Measurements from ENCODE around the gene PKHD1. TPM values are rescaled to one million over a fixed set of nuclear protein-coding genes. Genes with fewer than 3 reads are reported as not detected.

Gene PKHD1
- total RNA-seq (2014; rRNA removed; shearing (Covaris generic)) = 0.14 and 0.15 TPM in 2 replicates

GRCh38 chr6:52087498-52087999 is at the start of gene PKHD1:
PKHD1 (minus strand) TSS chr6:52087613; CDS start chr6:52084933, 2,680 bp downstream.
- DNase-seq = peak; percentile 51
- Histone ChIP-seq H3K4me3 (ENCODE audit: insufficient read depth, low read depth, low read length) (no peak within 1 kb of the TSS), H3K27me3 (ENCODE audit: control insufficient read depth, insufficient read depth, low read length) (no peaks in the 10 kb centered on the region), H3K36me3 (replicated peaks; ENCODE audit: control insufficient read depth, insufficient read depth, low read length) (no peaks in the 10 kb centered on the region)

GRCh38 chr6:52136934-52137467 is 49.6 kb upstream of the PKHD1 start:
- no peak overlapping the region for H3K4me3 ChIP-seq (ENCODE audit: insufficient read depth, low read depth, low read length)
- DNase-seq = no peak
- no peaks in the 10 kb centered on the region for H3K36me3 ChIP-seq (replicated peaks; ENCODE audit: control insufficient read depth, insufficient read depth, low read length)
- no peaks in the 10 kb centered on the region for H3K27me3 ChIP-seq (ENCODE audit: control insufficient read depth, insufficient read depth, low read length)

- H3K4me3 ChIP-seq (ENCODE audit: insufficient read depth, low read depth, low read length) = no peak overlapping the region
- H3K27me3 ChIP-seq (ENCODE audit: control insufficient read depth, insufficient read depth, low read length) = no peaks in the 10 kb centered on the region
- no peaks in the 10 kb centered on the region for H3K36me3 ChIP-seq (replicated peaks; ENCODE audit: control insufficient read depth, insufficient read depth, low read length)
- DNase-seq = no peak
Observed at GRCh38 chr6:52136055-52136454, 48.6 kb upstream of the PKHD1 start.

GRCh38 chr6:52135217-52135616 is 47.8 kb upstream of the PKHD1 start:
- no peak for DNase-seq
- Histone ChIP-seq H3K27me3 (ENCODE audit: control insufficient read depth, insufficient read depth, low read length) (no peaks in the 10 kb centered on the region), H3K36me3 (replicated peaks; ENCODE audit: control insufficient read depth, insufficient read depth, low read length) (no peaks in the 10 kb centered on the region), H3K4me3 (ENCODE audit: insufficient read depth, low read depth, low read length) (no peak overlapping the region)

- no peak overlapping the region for H3K4me3 ChIP-seq (ENCODE audit: insufficient read depth, low read depth, low read length)
- DNase-seq = no peak
- no peaks in the 10 kb centered on the region for H3K27me3 ChIP-seq (ENCODE audit: control insufficient read depth, insufficient read depth, low read length)
- H3K36me3 ChIP-seq (replicated peaks; ENCODE audit: control insufficient read depth, insufficient read depth, low read length) = no peaks in the 10 kb centered on the region
Observed at GRCh38 chr6:52134011-52134410, 46.6 kb upstream of the PKHD1 start.

- DNase-seq = no peak
- no peak overlapping the region for H3K4me3 ChIP-seq (ENCODE audit: insufficient read depth, low read depth, low read length)
- H3K36me3 ChIP-seq (replicated peaks; ENCODE audit: control insufficient read depth, insufficient read depth, low read length) = no peaks in the 10 kb centered on the region
- H3K27me3 ChIP-seq (ENCODE audit: control insufficient read depth, insufficient read depth, low read length) = no peaks in the 10 kb centered on the region
Observed at GRCh38 chr6:52133324-52133723, 45.9 kb upstream of the PKHD1 start.

- no peaks in the 10 kb centered on the region for H3K27me3 ChIP-seq (ENCODE audit: control insufficient read depth, insufficient read depth, low read length)
Observed at GRCh38 chr6:52132292-52132691, 44.9 kb upstream of the PKHD1 start.

GRCh38 chr6:52130440-52130839 is 43.0 kb upstream of the PKHD1 start:
- no peak for DNase-seq
- Histone ChIP-seq H3K27me3 (ENCODE audit: control insufficient read depth, insufficient read depth, low read length) (no peaks in the 10 kb centered on the region), H3K4me3 (ENCODE audit: insufficient read depth, low read depth, low read length) (no peak overlapping the region), H3K36me3 (replicated peaks; ENCODE audit: control insufficient read depth, insufficient read depth, low read length) (no peaks in the 10 kb centered on the region)

More at GRCh38 chr6:52132292-52132691, 44.9 kb upstream of the PKHD1 start:
- no peak for DNase-seq
- Histone ChIP-seq H3K4me3 (ENCODE audit: insufficient read depth, low read depth, low read length) (no peak overlapping the region), H3K36me3 (replicated peaks; ENCODE audit: control insufficient read depth, insufficient read depth, low read length) (no peaks in the 10 kb centered on the region)

GRCh38 chr6:52127957-52128356 is 40.5 kb upstream of the PKHD1 start:
- H3K4me3 ChIP-seq (ENCODE audit: insufficient read depth, low read depth, low read length) = no peak overlapping the region
- H3K36me3 ChIP-seq (replicated peaks; ENCODE audit: control insufficient read depth, insufficient read depth, low read length) = no peaks in the 10 kb centered on the region
- DNase-seq = no peak
- no peaks in the 10 kb centered on the region for H3K27me3 ChIP-seq (ENCODE audit: control insufficient read depth, insufficient read depth, low read length)

- no peaks in the 10 kb centered on the region for H3K36me3 ChIP-seq (replicated peaks; ENCODE audit: control insufficient read depth, insufficient read depth, low read length)
- DNase-seq = no peak
- H3K27me3 ChIP-seq (ENCODE audit: control insufficient read depth, insufficient read depth, low read length) = no peaks in the 10 kb centered on the region
- no peak overlapping the region for H3K4me3 ChIP-seq (ENCODE audit: insufficient read depth, low read depth, low read length)
Observed at GRCh38 chr6:52126231-52126630, 38.8 kb upstream of the PKHD1 start.

- Histone ChIP-seq H3K27me3 (ENCODE audit: control insufficient read depth, insufficient read depth, low read length) (no peaks in the 10 kb centered on the region), H3K4me3 (ENCODE audit: insufficient read depth, low read depth, low read length) (no peak overlapping the region), H3K36me3 (replicated peaks; ENCODE audit: control insufficient read depth, insufficient read depth, low read length) (no peaks in the 10 kb centered on the region)
- DNase-seq = no peak
Observed at GRCh38 chr6:52125572-52125971, 38.2 kb upstream of the PKHD1 start.

GRCh38 chr6:52125139-52125538 is 37.7 kb upstream of the PKHD1 start:
- Histone ChIP-seq H3K4me3 (ENCODE audit: insufficient read depth, low read depth, low read length) (no peak overlapping the region), H3K36me3 (replicated peaks; ENCODE audit: control insufficient read depth, insufficient read depth, low read length) (no peaks in the 10 kb centered on the region), H3K27me3 (ENCODE audit: control insufficient read depth, insufficient read depth, low read length) (no peaks in the 10 kb centered on the region)
- DNase-seq = no peak

- H3K4me3 ChIP-seq (ENCODE audit: insufficient read depth, low read depth, low read length) = no peak overlapping the region
- no peaks in the 10 kb centered on the region for H3K36me3 ChIP-seq (replicated peaks; ENCODE audit: control insufficient read depth, insufficient read depth, low read length)
- no peaks in the 10 kb centered on the region for H3K27me3 ChIP-seq (ENCODE audit: control insufficient read depth, insufficient read depth, low read length)
- DNase-seq = no peak
Observed at GRCh38 chr6:52124126-52125121, 37.0 kb upstream of the PKHD1 start.

GRCh38 chr6:52123251-52123650 is 35.8 kb upstream of the PKHD1 start:
- Histone ChIP-seq H3K36me3 (replicated peaks; ENCODE audit: control insufficient read depth, insufficient read depth, low read length) (no peaks in the 10 kb centered on the region), H3K4me3 (ENCODE audit: insufficient read depth, low read depth, low read length) (no peak overlapping the region), H3K27me3 (ENCODE audit: control insufficient read depth, insufficient read depth, low read length) (no peaks in the 10 kb centered on the region)
- no peak for DNase-seq

GRCh38 chr6:52117352-52117751 is 29.9 kb upstream of the PKHD1 start:
- H3K36me3 ChIP-seq (replicated peaks; ENCODE audit: control insufficient read depth, insufficient read depth, low read length) = no peaks in the 10 kb centered on the region
- H3K4me3 ChIP-seq (ENCODE audit: insufficient read depth, low read depth, low read length) = no peak overlapping the region
- DNase-seq = no peak
- no peaks in the 10 kb centered on the region for H3K27me3 ChIP-seq (ENCODE audit: control insufficient read depth, insufficient read depth, low read length)
